Measurements from ENCODE around the gene NDE1. TPM values are rescaled to one million over a fixed set of nuclear protein-coding genes. Genes with fewer than 3 reads are reported as not detected.
"Not testable (repeated sequence)": the region's sequence is repeated elsewhere in the genome, so short reads cannot be mapped to it uniquely, and the experiment has no call there.

The NDE1 gene
- polyA plus RNA-seq, 12 donors = 17.2 to 44.3 (median 24.3) TPM; not detected in 1

GRCh38 chr16:15618392-15618791 is 31.7 kb upstream of the NDE1 start:
- DNase-seq = no peak

- no peak for DNase-seq
Measured at GRCh38 chr16:15620611-15621195, 29.3 kb upstream of the NDE1 start.

DNA sequence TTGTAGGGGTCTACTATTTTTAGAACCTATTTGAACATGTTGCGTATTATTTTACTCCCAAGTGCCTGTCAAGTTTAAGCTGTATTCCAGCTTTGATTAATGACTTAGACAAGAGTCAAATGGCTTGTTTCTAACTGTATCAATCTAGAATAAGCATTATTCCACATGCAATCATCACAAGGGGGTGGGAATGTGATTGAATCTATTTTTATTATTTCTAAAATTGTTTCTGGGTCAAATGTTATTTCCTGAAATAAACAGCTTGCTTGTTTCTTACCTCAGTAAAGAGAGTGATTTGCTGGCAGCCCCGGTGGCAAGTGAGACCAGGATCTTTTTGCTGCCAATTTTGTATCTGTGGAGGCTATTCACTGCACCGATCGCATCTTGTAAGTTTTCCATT is 28.6 kb upstream of the NDE1 start:
- DNase-seq = no peak

GRCh38 chr16:15621889-15622288 is 28.2 kb upstream of the NDE1 start:
- DNase-seq = no peak

DNA sequence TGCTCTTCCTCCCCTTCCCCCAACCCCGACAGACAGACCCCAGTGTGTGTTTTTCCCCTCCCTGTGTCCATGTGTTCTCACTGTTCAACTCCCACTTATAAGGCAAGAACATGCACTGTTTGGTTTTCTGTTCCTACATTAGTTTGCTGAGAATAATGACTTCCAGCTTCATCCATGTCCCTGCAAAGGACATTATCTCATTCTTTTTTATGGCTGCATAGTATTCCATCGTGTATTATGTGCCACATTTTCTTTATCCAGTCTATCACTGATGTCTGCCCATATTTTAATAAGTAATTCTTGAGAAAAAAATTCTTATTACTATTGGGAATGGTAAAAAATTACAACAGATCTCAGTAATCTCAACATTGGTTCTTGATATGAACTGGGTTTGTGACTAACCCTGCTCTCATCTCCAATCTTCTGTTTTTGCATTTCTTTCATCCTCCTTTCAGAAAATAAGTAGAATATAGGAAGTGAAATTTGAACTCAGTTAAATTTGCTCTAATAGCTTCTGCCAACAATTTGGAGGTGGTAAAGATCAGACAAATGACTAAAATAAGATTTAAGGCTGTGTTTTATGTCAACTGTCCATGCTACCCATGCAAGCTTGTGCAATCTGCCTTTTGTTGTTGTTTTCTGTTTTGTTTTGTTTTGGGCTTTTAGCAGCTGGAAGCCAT is 18.2 kb upstream of the NDE1 start:
- no peak for DNase-seq

- DNase-seq = no peak
Measured at GRCh38 chr16:15635926-15636325, 14.1 kb upstream of the NDE1 start.

GRCh38 chr16:15636392-15636873 is 13.6 kb upstream of the NDE1 start:
- no peak for DNase-seq

- no peak for DNase-seq
Measured at GRCh38 chr16:15639061-15639568, 10.9 kb upstream of the NDE1 start.

GRCh38 chr16:15640966-15641365 is 9.1 kb upstream of the NDE1 start:
- DNase-seq = no peak

DNA sequence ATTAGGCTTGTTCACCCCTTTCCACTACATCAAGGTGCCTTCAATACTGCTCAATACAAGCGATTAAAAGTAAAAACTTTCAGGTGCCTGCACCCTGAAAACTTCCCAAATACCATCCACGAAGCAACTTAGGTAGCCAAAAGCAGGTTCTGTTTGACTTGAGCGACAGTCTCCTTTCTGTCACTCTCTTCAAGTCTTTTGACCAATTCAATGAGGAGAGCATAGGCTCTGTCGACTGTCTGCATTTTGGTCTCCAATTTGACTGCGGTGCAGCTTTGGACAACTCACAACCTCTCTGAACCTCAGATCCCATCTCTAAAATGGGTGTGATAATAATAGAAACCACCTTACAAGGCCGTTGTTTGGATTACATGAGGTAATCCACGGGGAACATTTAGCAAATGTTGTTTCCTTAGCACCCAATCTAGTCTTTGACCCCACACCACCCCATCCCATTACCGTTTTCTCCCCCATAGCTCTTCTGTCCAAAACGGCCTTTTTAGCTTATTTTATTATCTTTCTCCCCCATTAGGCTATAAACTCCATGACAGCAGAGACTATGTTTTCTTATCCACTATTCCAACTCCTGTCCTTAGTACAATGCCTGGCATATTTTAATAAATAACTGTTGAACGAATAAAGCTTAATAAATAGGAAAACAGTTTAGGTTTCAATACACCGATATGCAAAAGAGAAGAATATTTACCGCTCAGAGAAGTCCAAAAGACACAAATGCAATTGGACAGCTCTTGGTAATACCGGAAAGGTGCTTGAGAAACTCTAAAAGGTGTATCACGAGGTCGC is 8.1 kb upstream of the NDE1 start:
- no peak for DNase-seq

- DNase-seq = no peak
Measured at GRCh38 chr16:15642557-15643047, 7.4 kb upstream of the NDE1 start.

DNA sequence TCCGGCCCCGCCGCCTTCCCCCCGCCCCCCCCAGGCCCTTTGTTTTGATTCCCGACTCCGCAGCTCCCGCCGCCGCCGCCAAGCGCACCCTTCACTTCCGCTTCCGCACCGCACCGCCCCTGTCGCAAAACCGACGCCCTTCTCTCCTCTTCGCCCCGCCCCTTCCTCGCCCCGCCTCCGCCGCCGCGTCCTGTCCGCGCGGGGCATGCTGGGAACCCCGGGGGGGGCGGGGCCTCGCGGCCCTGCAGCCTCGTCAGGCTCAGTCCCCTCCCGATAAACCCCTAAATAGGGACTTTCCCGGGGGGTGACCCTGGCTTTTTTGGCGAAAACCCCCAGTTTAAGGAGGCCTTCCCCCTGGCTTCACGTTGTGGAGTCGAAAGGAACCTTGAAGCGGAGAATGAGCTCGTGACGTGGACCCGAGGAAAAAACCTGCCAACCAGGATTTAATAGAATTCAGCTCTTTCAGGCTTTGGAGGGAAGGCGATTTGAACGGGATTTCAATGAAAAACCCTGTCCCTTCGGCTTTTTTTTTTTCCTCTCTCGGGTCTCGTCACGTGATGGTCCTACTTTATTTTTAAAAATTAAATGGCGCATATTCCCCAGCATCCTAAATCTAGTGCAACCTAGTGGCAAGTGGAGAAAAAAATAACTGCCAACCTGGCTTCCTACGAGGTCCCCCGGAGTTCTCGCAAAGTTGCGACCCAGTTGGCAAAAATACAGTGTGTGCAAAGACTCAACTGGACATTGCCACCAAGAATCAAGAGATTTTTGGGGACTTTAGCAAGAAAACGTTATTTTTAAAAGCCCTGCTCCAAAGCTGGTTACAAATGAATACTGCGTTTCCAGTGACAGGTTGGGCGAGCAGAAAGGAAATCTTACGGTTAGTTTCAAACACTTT is 6.7 kb upstream of the NDE1 start, which contains the start of gene MARF1:
Gene MARF1, minus strand, starts transcription at position 107 of the 898 bp plus-strand sequence. CDS start 3,921 bp downstream, outside the sequence.
- peak; percentile 95 for DNase-seq

GRCh38 chr16:15643946-15644250 is 6.1 kb upstream of the NDE1 start:
- DNase-seq = no peak

DNA sequence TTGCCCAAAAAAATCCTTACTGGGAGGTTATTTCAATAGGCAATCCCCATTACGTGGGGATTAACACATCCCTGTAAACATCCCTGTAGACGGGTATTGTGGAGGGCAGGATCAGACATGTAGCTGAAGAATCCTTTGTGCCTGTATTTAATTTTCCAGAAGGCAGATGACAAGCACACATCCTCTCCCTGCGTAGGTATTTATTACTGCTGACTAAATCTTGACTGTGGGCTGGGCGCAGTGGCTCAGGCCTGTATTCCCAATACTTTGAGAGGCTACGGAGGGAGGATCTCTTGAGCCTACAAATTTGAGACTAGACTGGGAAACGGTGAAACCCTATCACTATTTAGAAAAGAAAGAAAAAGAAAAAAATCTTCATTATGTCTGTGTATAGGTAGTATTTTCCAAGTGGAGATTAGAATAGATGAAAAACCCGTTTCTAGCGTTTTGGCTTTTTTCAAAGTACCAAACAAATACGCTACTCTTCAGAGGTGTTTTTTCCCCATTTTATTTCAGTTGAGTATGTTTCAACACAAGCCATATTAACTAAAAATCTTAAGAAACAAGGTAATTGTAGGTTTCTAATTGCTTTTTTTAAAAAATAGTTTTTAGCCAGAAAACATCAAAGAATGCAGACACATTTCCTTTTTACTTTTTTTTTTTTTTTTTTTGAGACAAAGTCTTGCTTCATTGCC is 5.6 kb upstream of the NDE1 start:
- no peak for DNase-seq

DNA sequence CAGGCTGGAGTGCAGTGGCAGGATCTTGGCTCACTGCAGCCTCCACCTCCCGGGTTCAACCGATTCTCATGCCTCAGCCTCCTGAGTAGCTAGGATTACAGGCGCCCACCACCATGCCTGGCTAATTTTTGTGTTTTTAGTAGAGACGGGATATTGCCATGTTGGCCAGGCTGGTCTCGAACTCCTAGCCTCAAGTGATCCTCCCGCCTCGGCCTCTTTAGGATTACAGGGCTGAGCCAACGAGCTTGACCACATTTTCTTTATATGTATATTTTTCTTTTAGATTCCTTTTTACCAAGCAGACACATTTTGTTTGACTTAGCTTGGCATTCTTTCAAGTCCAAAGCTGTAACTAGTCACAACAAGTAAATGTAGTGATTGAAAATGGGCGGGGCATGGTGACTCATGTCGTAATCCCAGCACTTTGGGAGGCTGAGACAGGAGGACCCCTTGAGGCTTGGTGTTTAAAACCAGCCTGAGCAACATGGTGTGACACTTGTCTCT is 5.0 kb upstream of the NDE1 start:
- DNase-seq = not testable (repeated sequence)

GRCh38 chr16:15646557-15647293 is 3.3 kb upstream of the NDE1 start:
- not testable (repeated sequence) for DNase-seq

- no peak for DNase-seq
Measured at GRCh38 chr16:15647294-15648014, 2.6 kb upstream of the NDE1 start.

GRCh38 chr16:15648135-15648730 is 1.8 kb upstream of the NDE1 start:
- no peak for DNase-seq

DNA sequence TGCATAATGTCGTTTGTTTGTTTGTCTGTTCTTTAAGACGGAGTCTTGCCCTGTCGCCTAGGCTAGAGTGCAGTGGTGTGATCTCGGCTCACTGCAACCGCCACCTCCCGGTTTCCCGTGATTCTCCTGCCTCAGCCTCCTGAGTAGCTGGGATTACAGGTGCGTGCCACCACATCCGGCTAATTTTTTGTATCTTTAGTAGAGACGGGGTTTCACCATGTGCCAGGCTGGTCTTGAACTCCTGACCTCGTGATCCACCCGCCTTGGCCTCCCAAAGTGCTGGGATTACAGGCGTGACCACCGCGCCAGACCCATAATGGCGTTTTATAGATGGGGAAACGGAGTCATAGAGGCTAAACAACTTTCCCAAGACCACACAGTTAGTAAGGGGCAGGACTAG is 734 bp upstream of the NDE1 start:
- not testable (repeated sequence) for DNase-seq

Data from muscle of arm (tissue), 12 donors.